ENCODE results near the gene KIF6.

KIF6 gene

DNA sequence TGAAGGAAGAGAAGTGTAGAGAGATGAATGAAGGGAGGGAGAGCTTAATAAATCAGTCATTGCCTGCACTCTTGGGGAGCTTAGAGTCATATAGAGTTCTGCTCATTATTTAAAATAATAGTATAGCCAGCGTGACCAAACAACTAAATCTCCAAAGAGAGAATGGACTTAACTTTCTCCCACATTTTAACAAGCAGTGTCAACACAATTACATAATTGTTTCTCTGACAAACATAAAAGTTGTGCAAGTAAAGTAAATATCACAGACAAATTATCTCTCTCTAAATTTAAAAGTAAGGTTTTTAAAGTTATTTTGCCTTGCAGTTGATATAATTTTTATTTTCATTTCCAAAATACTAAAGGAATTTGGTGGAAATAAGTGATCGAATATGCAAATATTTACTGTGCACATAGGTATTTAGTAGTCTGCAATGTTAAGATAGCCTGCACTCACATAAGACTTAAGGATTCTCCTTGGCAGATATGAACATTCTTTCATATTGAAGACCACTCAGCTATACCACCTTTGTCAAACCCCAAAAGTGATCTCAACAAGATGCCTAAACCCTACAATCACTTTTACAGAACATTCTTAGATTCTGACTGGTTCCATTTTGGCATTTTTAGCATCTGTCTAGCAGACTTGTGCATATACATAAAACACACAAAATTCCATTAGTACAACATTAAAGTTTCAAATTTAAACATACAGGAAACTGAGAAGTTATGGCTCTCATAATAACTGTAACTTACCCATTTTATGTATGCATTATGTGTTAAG lies 67.7 kb downstream of the KIF6 start:
- no peak for DNase-seq

DNA sequence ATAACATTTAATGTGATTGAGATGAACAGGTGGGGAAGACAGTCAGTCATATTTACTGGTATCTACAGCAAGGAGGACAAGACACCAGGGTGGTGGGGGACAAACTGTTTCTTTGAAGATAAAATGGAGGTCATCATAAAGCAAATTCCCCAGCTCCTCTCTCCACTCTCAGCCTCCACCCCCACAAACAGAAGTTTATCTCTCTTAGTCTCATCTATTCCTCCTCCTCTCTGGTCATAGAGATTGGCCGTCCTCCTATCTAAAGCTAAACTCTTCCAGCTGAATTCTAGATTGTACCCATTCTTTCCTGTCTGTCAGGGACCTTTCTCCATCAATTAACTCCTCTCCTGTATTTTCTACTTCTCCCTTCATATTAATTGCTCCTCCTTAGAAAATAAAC lies 71.1 kb downstream of the KIF6 start:
- no peak for DNase-seq

DNA sequence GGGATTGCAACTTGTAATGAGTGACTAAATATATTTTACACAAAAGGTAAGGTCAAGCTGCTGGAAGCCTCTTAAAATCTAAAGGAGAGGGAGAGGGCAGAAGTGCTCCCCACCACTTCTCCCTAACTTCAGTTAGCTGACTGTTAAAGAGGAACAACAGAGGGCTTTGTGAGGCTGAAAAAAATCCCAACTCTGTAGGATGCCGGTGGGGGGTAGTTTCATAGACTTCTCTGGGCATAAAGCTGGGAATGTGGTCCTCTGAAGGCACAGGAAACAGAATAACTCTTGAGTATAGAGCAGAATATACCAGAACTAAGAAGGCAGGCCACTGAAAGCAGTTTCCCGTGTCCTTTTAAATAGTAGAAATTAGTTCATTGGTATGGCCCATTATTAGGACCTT lies 71.6 kb downstream of the KIF6 start:
- DNase-seq, result no peak

DNA sequence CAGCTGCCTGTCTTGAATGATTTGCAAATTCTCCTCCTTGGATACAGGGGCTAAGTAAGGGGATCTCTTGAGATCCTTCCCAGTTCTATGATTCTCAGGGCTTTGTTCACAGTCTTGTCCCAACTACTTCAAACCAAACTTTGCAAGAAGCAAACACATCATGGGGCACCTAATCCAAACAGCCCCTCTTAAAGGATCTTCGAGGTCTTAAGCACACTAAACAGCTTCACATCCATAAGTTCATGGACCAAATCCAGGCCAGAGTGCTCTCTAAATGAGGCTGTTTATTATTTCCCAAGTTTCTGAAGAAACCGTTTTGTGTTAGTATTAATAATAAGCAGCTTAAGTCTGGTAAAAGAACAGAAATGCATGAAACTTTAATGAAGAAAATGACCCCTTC lies 75.2 kb downstream of the KIF6 start:
- no peak for DNase-seq

DNA sequence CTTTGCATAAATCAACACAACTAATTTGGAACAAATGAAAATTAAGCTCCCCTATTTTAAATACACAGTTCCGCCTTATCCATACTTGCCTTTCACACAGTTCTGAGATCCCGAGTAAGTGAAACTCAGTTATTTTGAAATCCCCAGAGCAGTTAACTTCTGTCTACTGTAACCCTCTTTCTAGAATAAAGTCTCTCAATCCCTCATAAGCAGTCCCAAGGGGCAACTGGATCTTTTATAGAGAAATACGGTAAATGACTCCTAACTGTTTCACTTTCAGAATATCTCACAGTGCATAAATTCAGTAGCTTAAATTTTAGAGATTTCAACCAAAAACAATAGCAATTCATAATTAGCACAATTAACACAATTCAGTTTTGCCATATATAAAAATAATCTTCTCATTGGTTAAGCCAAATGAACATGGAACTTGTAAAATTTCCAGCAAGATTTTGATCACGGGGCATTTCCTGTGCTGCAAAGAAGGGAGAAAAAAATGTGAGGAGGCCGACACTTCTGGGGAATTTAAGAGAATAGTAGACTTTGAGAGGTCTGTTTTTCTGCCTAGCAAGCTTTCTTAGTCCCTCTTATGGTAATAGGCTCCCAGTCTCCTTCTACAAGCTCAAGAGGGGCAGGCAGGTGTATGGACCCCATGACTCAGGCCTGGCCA lies 78.3 kb downstream of the KIF6 start:
- no peak for DNase-seq

DNA sequence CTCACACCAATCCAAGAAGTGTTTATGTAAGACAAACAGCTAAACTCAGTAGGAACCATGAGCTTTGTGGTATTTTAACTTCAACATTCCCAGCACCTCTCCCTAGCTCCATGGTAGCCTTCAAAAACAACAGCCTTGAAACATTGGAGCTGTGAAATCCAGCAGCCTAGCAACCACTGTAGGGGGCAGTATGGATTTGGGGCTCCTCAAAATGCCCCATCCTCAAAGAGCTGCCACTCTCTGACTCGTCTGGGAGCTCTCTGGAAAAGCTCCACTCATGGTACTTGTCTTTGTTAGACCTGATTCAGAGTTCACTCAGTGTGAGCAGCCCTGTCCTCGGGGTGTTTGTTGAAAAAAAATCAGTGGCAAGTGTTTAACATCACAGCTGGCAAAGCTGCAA lies 82.9 kb downstream of the KIF6 start:
- DNase-seq, result no peak

DNA sequence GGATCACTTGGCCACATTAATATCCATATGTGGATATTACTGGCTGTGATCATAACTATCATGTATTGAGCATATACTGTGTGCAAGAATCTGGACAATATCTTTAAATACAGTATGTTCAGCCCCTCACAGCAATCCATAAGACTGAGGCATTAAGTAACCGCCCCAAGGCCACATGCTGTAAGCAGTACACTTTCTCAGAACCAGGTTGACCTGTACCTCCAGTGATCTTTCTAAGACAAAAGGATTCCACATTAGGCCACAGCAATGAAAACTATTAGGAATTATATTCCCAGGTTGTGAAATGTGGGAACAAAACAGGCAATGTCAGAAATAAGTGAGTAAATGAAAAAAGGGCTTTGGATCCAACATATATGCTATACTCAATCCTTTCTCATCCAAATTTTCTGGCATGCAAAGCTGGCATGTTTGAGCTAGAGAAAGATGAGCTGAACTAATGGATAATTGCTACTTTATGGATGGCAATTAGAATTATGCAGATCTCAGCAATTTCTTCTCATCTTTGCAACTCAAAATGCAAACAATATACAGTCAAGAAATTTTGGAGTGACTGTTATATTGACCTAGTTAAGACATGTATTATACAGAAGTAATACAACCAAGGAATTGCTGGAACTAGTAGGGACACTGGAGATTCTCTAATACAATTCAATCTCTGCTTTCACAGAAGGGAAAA lies 86.9 kb downstream of the KIF6 start:
- no peak for DNase-seq

DNA sequence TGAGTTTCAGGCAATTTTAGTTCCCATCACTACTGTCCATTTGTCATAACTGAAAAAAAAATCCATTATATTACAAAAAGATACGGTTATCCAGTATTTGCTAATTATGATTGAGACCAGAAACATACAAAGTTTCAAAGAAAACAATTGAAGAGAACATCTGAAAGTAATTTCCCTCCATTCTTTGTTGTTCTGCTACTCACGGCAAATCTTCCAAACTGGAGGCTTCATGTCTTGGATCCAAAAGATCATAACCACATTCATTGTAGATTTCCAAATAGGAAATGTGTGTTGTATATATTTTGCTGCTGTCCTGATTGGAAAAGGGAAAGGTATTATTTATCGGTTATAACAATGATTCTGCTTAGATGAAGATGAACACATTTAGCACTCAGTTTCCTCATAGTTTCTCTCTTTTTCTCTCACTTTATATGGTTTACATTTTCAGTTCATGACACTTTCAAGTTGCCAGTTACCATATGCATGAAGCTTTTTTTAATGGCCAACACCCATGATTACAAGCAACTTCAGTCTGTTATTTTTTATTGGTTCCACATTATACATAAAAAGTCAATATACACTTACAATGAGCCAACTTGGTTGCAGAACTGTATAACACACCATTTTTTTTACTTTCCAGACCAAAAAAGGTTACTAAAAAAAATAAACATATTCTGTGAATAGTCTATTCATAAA lies 90.4 kb downstream of the KIF6 start:
- DNase-seq, result no peak

DNA sequence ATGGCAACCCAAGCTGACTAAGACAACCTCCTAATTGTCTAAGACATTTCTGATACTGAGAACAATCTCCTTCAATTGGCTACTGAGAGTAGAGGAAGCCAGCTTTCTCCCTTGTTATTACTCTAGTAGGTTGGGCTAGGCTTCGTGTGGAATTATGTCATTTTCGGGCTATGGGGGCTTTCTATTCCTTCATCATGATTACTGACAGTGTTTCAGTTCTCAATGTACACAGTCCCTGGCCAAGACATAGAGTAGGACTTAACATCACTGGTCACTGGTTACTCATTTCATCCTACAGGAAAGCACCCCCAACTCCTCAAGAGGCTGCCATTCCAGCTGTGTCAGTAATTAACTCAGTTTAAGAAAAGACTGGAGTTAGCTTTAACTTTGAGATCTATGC lies 100.0 kb downstream of the KIF6 start:
- no peak for DNase-seq

DNA sequence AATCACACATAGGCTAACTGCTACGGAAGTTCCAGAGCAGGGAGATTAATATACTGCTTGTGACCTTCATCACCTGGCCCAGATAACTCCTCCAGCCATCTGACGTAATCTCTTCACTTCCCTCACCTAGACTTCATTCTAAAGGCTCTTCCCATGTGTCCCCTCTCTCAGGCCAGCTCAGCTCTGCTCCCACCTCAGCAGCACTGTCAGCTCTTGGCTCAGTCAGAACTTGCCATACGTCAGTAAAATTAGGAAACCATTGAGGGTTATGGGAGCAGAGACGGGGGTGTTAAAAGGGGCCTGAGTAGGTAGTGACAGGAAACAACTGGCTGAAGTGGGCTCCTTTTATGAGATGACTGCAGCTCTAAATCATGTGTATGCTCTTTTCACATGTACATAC lies 101.5 kb downstream of the KIF6 start:
- no peak for DNase-seq

DNA sequence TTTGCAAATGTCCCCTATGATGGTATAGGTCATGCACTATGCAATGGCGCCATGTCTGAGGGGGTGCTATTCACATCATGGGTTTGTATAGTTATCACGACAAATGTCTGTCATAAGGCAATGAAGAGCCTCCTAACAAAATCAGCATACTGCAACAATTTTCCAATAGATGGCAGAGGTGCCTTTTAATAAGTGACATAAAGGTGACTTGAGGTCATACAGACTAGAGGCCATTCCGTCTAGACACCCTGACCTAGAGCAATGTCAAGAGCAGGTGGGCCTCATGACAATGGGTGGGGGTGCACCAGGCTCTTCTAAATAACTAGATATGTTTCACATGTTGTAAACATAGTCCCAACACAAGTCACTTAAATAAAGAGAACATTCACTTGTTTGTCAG lies 107.7 kb downstream of the KIF6 start:
- DNase-seq, result no peak

DNA sequence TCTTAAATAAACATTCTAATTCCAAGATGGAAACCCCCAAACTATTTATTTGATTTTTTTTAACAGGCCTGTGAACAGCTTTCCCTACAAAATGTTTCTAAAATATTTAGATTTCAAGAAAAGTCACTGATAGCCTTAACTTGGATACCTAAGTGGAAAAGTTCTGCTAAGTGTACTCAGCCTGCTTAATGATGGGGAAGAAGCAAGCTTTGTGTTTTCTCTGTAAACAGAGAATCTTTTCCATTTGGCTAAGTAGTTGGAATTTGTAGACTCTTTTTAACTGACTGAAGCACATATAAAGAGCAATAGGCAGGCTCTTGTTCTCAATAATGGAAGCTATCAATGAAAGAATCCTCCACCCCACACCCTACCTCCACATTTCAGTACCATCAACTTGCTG lies 108.2 kb downstream of the KIF6 start:
- DNase-seq, result no peak

DNA sequence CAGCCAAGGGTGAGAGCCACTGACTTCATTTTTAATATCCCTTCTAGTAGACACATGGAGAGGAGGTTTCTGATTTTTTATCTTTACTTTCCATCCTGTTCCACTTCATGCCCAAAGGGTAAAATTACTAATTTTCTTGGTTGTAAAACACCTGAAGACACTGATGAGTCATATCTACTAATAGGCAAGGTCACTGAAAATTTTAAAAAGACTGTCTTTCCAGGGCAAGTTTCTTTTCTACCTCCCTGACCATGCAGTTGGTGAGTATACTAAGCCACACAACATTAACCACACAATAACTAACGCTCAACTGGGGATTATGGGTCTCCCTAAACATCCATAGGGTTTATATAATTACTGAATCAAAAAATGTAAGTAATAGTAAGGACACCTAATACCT lies 109.6 kb downstream of the KIF6 start:
- no peak for DNase-seq

DNA sequence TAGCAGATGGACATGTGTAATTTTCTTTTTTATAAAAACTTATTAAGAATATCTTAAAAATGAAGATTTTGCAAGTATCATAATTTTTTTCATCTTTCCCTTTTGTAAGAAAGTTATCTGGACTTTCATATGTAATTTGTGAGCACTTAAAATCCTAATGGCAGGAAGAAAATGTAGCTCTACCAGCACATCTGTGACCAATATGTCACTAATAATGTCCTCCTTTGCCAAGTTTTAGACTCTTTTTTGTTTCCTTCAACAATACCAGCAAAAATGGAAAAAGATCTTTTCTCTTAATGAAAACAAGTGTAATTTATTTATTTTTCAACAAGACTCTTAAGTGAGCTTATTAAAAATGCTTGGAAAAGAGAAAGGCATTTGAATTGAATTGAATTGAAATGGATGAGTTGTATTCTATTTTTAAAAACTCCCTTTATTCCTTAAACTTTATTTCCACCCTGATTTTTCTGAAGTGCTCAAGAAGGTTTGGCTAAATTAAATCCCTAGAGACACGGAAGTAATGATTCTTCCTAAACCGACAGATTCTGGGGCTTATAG lies 110.7 kb downstream of the KIF6 start:
- no peak for DNase-seq

DNA sequence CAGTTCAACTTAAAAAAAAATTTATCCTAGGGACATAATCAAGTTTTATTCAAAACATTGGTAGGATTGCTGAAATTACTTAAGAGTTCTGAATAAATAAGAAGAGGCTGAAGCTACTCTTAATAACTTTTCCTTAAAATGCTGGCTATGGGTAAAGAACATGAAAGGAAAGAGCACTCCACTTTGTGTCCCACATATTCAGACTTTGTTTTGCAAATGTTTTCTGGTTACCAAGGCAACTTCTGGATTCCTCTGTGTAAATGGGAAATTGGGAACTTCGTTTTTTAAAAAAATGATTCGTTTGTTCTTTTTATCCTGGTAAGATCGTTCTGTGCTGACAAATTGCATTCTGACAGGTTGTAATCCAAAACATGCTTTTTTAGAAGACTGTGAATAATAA lies 115.0 kb downstream of the KIF6 start:
- DNase-seq, result no peak

DNA sequence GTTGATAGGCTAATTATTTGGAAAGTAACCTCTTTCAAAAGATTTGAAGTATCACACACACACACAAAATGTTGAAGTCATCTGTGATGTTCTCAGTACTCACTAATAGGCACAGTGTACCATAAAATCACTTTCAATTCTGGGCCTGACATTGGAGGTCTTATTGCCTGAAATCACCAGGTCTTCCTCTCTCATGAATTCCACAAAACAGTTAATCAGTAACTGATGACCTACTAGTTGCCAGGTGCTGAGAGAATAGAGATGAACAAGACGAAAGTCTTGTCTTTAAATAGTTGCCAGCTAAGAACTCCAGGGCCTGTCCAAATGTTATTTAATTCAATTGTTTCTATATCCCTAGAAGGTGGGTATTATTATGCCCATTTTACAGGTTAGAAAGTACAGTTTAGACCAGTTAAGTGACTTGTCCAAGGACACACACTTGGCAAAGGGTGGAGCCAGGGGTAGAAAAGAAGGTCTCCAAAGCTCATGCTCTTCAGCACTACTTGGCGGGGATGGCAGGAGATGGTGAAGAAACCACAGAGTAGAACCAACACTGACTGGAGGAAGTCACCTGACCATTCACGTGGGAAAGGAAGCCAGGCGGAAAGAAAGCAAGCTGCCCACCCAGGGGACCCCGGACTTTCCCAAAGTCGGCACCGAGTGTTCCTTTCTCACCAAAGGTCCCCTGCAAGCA lies 116.4 kb downstream of the KIF6 start:
- DNase-seq, result no peak

DNA sequence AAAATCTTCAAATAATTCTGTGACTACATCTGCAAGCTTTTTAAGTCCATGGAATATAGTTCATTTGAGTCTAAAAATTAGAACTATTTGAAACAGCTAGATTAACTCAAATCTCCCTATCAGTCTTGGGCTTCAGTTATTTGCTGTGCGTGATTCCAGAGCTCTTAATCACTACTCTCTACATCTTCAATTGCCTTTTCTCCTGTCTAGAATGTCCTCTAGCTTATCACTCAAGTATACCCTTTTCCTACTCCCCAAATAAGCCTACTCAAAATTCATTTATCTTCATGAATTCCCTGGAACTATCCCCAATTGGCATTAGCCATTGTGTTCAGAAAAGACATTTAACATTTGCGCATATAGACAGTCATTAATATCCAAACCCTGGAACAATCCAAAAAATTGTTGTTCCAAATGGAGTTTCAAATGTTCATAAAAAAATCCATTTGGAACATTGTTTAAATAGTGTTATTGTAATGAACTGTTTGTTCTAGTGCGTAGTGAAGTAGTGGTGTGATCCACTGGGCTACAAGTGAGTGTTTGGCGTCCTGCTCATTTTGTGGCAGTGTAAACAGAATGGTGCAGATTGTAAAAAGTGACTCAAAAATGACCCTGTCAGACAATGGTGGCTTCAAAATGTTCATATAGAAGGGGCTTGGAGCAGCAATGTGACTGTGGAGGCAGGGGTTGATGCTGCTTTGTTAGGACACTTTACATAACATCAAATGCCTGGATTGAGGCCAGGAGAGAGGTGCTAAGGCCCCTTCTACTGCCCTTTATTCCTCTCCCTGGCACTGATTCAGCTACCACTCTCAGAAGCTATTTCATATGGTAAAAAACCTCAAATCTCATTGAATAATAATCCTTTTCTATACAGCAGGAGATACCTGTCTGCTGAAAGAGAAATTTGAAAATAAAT lies 122.3 kb downstream of the KIF6 start:
- no peak for DNase-seq

DNA sequence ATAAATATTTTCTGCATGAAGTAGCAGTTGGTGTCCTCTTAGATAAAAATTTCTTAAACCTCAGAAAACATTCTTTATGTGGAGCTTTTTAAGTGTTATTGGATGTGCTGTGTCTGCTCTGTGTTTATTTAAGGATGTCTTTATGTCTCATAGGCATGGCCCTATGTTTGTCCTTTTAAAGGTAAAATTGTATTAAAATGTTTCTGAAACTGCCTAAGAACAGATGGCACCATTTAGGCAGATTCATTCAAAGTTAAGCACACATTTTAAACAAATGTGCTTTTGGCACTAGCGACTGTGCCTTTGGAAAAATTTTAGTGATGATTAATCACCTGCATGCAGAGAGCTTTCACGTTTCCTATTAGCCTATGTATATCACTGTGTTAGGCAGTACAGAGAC lies 125.2 kb downstream of the KIF6 start:
- DNase-seq, result no peak

DNA sequence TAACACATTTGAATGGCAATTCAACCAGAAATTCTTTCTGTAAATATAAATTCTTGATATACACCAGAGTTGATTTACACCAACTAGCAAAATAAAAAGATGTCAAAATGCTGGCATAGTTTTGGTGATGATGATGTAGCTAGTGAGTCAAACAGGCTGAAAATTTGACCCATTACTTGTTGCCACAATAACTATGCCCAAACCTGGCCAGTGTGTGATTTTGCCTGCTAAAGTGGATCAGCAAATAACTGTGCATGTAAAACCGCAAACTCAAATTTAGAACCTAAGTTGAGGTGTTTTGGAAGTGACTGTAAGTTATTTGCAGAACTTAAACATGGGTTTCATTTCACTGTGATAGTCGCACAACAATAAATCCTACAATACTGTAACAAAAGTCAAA lies 125.9 kb downstream of the KIF6 start:
- DNase-seq, result no peak

DNA sequence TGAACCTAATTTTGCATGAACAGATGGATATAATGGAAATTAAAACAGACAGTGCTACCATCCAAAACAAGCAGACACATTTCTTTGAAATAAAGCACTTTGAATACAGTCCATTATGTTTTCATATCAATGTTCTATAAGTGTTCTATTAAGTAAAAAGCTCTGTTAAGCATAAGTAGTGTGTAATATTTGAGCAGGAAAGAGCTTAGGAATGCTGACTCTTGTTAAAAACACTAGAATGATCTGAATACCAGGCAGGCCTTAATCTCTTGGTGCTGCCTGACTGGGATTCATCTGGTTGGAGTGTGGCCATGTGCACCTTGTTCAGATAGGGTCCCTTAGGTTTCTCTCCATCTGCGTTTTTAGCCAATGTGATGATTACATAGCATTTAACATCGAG lies 130.9 kb downstream of the KIF6 start:
- DNase-seq, result no peak

DNA sequence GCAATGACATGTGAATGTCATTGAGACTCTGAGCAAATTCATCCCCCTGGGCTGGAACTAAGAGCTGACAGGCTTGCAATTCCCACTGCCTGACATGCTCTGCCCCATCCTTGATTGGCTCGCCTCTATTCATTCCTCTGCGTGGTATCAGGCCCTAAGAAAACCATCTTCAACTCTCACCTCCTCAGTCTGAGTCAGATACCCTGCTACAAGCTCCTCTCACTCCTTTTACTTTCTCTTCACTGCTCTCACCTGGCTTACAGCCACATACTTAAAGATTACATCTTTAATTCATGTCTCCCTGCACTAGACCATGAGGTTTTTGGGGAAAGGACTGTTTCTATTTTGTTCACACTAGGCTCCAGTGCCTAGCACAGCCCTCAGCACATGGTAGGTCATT lies 131.6 kb downstream of the KIF6 start:
- no peak for DNase-seq

Data from NK-92 treated with Interleukin-12 subunit alpha and Interleukin-12 subunit beta, amount 100 ng/mL, for 24 hours (cell line).